NB4 (cell line): ENCODE measurements around the gene TRIO.

Experiments
- DNase-seq: peaks from one replicate; pipeline ENCODE4 v3.0.0; 2010; ENCODE audit warnings: low read depth
- H3K4me3 ChIP-seq: one replicate; pipeline ENCODE4 v1.5.1; 2011; ENCODE audit warnings: mild to moderate bottlenecking, low read depth, low read length, moderate library complexity
- MYC ChIP-seq: IDR thresholded peaks from 2 replicates; pipeline ENCODE4 v1.6.1; 2011; ENCODE audit warnings: low read depth, low read length
- POLR2A ChIP-seq: IDR thresholded peaks from 2 replicates; pipeline ENCODE4 v1.6.1; 2011; ENCODE audit warnings: mild to moderate bottlenecking; ENCODE audit not compliant: insufficient read length; ENCODE audit errors: extremely low read depth
- TF ChIP-seq, protein P1 (sequence below): IDR thresholded peaks from 2 replicates; pipeline ENCODE4 v1.6.1; 2011; ENCODE audit warnings: low read depth, low read length
- TF ChIP-seq, protein P2 (sequence below): IDR thresholded peaks from one replicate; pipeline ENCODE4 v1.5.1; 2012; ENCODE audit warnings: low read depth, low read length

Gene TRIO

DNA sequence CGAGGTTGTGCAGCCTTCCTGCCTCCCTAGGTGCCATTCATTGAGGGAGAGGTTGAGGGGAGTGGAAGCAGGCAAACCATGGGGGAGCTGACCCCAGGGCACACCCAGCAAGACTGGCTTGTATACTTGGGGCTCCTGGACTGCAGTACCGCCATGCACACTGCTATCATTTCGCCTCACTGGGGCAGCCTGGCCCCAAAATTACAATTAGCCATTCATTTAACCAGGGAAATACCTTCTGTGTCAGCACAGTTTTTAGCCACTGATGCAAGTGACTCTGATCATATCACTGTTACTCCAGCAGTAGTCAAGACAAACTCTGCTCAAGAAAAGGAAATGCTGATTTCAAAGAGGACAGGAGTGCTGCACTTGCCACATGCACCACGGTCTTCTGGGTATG is 109.7 kb downstream of the TRIO start:
- TF ChIP-seq, protein P1, sequence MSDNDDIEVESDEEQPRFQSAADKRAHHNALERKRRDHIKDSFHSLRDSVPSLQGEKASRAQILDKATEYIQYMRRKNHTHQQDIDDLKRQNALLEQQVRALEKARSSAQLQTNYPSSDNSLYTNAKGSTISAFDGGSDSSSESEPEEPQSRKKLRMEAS: no peak
- TF ChIP-seq MYC (no peak), POLR2A (no peak)
- TF ChIP-seq, protein P2, sequence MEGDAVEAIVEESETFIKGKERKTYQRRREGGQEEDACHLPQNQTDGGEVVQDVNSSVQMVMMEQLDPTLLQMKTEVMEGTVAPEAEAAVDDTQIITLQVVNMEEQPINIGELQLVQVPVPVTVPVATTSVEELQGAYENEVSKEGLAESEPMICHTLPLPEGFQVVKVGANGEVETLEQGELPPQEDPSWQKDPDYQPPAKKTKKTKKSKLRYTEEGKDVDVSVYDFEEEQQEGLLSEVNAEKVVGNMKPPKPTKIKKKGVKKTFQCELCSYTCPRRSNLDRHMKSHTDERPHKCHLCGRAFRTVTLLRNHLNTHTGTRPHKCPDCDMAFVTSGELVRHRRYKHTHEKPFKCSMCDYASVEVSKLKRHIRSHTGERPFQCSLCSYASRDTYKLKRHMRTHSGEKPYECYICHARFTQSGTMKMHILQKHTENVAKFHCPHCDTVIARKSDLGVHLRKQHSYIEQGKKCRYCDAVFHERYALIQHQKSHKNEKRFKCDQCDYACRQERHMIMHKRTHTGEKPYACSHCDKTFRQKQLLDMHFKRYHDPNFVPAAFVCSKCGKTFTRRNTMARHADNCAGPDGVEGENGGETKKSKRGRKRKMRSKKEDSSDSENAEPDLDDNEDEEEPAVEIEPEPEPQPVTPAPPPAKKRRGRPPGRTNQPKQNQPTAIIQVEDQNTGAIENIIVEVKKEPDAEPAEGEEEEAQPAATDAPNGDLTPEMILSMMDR: no peak
- no peak overlapping the region for H3K4me3 ChIP-seq
- DNase-seq: no peak

DNA sequence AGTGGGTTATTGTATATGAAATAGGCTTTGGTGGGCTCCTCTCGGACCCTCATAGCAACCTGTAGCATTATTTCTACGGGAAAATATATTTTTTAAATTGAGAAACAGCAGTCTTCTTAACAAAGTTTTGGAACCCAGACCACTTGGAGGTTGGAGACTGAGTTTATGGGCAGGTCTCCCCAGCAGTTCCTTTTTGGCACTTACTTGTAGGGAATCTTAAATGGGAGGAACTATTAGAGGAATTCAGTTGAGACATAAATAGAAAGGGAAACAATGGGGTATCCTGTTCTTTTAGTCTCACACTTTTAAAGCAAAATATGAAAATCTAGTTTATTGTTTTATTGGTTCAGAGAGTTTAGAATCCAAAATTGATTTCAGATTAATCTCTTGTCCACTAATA is 111.5 kb downstream of the TRIO start:
- no peak for DNase-seq
- TF ChIP-seq MYC: no peak
- no peak for TF ChIP-seq POLR2A
- TF ChIP-seq, protein P2: no peak
- H3K4me3 ChIP-seq: no peak overlapping the region

DNA sequence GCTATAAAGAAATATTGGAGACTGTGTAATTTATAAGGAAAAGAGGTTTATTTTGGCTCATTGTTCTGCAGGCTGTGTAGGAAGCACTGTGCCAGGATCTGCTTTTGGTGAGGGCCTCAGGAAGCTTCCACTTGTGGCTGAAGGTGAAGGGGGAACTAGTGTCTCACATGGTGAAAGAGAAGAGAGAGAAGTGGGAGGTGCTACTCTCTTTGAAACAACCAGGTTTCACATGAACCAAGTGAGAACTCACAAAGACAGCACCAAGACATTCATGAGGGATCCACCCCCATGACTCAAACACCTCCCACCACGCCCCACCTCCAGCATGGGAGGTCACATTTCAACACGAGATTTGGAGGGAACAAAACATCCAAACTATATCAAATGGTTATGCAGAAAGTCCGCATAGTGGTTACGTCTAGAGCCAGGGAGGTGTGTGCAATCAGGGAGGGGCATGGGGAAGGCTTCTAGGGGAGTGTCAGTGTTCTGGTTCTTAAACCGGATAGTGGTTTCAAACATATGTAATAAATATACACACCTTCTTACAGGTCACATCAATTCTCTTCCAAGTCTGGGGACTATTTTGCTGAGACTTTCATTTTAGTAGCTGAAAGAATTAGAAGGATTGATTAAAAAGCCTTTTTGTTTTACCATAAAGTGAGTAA is 113.0 kb downstream of the TRIO start:
- no peak for TF ChIP-seq POLR2A
- TF ChIP-seq, protein P2: no peak
- TF ChIP-seq MYC: no peak
- TF ChIP-seq, protein P1: no peak
- DNase-seq: no peak
- H3K4me3 ChIP-seq: no peak overlapping the region

DNA sequence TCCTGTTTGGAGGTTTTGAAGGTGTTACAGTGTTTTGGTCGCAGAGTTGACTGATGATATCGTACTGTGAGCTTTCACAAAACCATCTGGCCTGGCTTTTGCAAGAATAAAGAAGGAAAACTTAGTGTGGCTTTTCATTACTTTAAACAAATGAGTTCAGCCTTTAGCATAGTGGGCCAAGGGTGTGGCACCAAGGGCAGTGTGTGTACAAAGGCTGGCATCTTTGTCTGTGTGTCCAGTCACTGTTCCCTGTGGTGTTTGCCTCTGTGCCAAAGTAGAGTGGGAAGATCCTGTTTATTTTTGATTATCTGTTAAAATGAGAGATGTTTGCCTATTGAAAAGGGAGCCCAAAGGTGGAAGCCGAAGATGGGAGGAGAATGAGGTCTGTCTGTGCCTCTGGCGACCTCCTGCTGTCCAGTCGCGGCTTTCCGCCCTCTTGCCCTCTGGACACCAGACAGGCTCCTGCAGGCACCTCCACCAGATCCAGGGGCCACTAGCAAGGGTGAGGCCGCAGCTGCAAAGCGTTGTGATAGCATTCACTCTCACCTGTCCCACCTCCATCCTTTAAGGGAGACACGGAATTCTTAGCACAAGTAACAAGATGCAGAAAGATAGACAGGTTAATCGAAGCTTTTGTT is 113.7 kb downstream of the TRIO start:
- DNase-seq: no peak
- TF ChIP-seq POLR2A (no peak), MYC (no peak)
- TF ChIP-seq, protein P2: no peak
- TF ChIP-seq, protein P1: no peak
- no peak overlapping the region for H3K4me3 ChIP-seq

DNA sequence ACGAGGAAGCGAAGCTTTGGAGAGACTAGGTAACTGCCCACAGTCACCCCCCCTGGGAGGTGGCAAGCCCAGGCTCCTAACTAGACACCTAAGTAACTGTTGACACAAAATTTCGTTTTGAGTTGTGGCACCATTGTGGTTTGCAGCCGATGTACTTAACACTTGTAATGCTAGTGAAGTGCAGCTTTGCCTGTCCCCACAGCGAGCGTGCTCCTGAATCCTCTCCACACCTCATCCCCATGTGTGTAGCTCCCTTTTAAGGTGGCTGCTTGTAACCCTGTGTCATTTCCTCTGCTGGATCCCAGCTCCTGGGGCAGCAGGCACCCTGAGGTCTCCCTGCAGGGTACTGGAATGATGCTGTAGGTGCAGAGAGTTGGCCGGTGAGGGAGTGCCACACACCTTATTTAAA is 114.9 kb downstream of the TRIO start:
- TF ChIP-seq MYC (no peak), POLR2A (no peak)
- TF ChIP-seq, protein P1: no peak
- TF ChIP-seq, protein P2: no peak
- DNase-seq: no peak

DNA sequence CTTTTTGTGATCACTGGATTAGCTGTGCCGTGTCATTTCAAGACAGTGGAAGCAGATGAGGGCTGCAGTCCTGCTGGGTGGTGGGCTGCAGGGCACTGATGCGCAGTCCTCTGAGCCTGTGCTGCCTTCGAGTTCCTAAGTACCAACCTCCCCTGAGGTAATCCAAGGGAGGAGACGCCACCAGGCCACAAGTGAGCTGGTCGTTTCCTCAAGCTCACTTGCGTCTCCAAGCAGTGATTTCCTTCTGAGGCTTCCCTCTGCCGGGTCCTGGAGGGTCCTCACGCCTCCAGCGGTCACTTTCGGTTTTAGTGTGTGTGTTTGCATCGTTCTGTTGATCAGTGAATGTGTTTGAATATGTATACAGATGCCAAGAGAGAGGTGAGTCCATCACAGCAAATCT is 115.7 kb downstream of the TRIO start:
- H3K4me3 ChIP-seq: no peak overlapping the region
- TF ChIP-seq POLR2A (no peak), MYC (no peak)
- TF ChIP-seq, protein P1: no peak
- TF ChIP-seq, protein P2: no peak
- DNase-seq: no peak

More for the DNA sequence above, 114.9 kb downstream of the TRIO start:
- H3K4me3 ChIP-seq: no peak overlapping the region
